Measurements from ENCODE around the gene YBX2. TPM values are rescaled to one million over a fixed set of nuclear protein-coding genes. Genes with fewer than 3 reads are reported as not detected.
"Not testable (repeated sequence)": the region's sequence is repeated elsewhere in the genome, so short reads cannot be mapped to it uniquely, and the experiment has no call there.

Gene YBX2
- total RNA-seq, 1 donor from 2014 or later, result 0.43 TPM

DNA sequence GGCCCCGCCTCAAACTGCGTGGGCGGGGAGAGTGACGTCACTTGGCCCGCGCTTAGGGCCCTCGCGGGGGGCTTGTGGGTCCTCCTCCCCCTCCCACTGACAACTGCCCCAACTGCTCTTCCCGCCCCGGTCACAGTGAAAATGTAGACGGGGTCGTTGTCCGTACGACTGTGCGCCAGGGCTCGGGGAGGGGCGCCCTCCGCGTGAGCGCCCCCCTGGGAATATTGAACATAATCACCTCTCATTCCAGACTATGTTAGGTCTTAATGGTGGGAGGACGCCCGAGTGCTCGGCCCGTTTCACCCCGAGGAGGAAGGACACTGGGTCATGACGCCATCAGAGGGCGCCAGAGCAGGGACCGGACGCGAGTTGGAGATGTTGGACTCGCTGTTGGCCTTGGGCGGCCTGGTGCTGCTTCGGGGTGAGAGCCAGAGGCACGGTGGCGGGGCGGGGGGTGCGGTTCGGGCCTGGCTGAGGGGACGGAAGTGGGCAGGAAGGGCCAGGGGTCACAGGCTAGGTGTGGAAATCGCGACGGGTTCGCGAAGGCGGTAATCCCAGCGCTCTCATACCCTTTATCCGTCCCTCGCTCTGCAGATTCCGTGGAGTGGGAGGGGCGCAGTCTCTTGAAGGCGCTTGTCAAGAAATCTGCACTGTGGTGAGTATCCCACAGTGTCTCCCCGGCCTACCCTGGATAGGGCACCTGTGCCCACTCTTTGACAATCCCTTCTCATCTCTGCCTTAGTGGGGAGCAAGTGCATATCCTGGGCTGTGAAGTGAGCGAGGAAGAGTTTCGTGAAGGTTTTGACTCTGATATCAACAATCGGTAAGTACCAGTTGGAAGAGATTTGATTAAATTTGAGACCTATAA is 42.0 kb downstream of the YBX2 start, which contains the start of gene ELP5:
Gene ELP5, plus strand, starts transcription at position 40 of the 868 bp plus-strand sequence. Its CDS starts 336 bp downstream, at position 376.
- Mint-ChIP-seq H3K4me1 (ENCODE audit: low read depth) (peaks cover 33% of the 10 kb centered on the region), H3K9me3 (no peaks in the 10 kb centered on the region), H3K4me3 (ENCODE audit: low read depth) (peak within 1 kb of the TSS; percentile 92), H3K36me3 (ENCODE audit: low read depth) (peaks cover 54% of the 10 kb centered on the region), H3K27ac (peak within 1 kb of the TSS; percentile 98), H3K27me3 (ENCODE audit: low read depth) (no peaks in the 10 kb centered on the region)
- intact Hi-C loops (cut with micrococcal nuclease), result loop anchor here (1.0 to 2.0 kb wide), 5 partner anchors 10 to 231 kb away; partner anchors contain the start of genes EIF5A, GABARAP and SLC2A4
- peak; percentile 88 for DNase-seq (ENCODE audit: low spot score)

DNA sequence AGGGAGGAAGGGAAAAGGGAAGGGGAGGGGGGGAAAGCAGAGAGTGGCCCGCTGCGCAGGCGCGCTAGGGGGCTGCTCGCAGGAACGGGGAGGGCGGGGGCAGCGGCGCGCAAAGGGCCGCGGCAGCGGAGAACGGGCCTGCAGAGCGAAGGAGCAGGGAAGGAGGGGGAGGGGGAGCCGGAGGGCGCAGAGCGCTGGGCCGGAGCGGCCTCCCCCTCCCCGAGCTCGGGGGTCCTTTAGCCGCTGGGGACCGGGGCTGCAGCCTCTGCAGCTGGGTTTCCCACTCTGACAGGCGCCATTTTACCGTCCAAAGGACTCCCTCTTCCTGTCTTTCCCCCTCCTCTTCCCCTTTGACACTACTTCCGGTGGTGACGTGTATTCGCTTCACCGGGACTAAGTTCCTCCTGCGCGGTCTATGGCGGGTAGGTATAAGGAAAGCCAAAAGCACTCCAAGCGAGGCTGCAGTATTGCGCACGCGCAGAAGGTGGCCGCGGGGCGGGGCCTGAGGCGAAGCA is 42.7 kb downstream of the YBX2 start, which contains the start of gene CTDNEP1:
Gene CTDNEP1, minus strand, starts transcription at position 74 of the 515 bp plus-strand sequence. CDS start 438 bp downstream, outside the sequence.
- Mint-ChIP-seq H3K36me3 (ENCODE audit: low read depth) (peaks cover 52% of the 10 kb centered on the region), H3K27ac (peak within 1 kb of the TSS; percentile 98), H3K4me1 (ENCODE audit: low read depth) (peaks cover 33% of the 10 kb centered on the region), H3K4me3 (ENCODE audit: low read depth) (peak within 1 kb of the TSS; percentile 92), H3K9me3 (no peaks in the 10 kb centered on the region), H3K27me3 (ENCODE audit: low read depth) (no peaks in the 10 kb centered on the region)
- peak; percentile 98 for DNase-seq (ENCODE audit: low spot score)
- intact Hi-C loops (cut with micrococcal nuclease), result loop anchor here (1.0 to 2.0 kb wide), 5 partner anchors 9 to 232 kb away; partner anchors contain the start of genes EIF5A, GABARAP and SLC2A4

DNA sequence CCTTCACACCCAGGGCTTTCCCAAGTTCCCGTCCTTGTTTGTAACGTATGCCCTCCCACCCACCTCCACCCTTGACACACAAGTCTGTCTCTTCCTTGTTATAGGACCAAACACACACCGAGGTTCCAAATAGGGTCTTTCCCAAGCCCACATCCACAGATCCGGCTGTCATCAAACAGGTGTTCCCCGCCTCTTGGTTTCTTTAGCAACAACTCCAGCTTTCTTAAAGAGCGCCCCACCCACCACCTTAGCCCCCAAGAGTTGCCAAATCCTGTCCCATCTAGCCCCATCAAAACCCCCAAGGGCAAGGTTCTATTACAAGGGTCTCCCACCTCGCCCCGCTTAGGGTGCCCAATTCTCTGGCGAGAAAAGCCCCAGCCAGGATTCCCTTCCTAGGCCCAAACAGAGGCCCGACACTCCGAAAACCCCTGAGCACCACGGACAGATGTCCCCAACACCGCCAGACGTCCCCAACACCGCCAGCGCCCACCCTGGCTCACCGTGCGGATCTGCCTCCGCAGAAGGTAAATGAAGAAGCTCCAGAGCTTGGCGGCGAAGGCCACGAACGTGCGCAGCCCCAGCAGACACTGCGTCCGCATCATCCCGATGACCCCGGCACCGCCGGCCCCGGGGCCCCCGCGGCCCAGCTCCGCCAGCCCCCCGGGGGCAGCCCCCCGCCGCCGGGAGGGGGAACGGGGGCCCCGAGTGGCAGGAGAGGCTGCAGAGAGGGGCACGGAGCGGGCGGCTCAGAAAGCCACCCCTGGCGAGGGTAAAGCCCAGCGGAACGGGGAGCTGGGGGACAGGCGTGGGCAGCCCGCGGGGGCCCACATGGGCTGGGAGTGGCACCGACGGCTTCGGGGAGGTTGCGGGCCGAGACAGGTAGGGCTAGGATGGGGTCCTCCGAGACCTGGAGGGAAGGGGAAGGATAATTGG is 43.5 kb downstream of the YBX2 start:
- Mint-ChIP-seq H3K9me3 (no peaks in the 10 kb centered on the region), H3K36me3 (ENCODE audit: low read depth) (peaks cover 54% of the 10 kb centered on the region), H3K4me3 (ENCODE audit: low read depth) (peak overlapping the region; percentile 92), H3K27me3 (ENCODE audit: low read depth) (no peaks in the 10 kb centered on the region), H3K4me1 (ENCODE audit: low read depth) (peaks cover 36% of the 10 kb centered on the region), H3K27ac (peak overlapping the region; percentile 87)
- no peak for DNase-seq (ENCODE audit: low spot score)
- intact Hi-C loops (cut with micrococcal nuclease), result no loop called here

DNA sequence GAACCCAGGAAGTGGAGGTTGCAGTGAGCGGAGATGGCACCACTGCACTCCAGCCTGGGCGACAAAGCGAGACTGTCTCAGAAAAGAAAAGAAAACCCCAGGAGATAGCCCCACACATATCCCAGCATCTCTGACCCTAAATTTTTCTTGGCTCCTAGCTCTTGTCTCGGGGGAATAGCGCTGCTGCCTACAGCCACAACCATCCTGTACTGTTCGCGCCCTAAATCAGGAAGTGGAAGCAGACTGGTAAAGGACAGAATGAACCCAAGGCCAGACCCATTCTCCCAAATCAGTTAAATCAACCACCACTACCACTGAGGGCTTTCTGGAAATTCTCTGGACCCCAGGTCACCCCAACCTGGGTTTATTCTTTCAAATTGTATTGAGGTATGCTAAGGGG is 44.6 kb downstream of the YBX2 start:
- Mint-ChIP-seq H3K36me3 (ENCODE audit: low read depth) (peaks cover 56% of the 10 kb centered on the region), H3K27ac (no peak overlapping the region), H3K9me3 (no peaks in the 10 kb centered on the region), H3K4me3 (ENCODE audit: low read depth) (peak overlapping the region; percentile 92), H3K27me3 (ENCODE audit: low read depth) (no peaks in the 10 kb centered on the region), H3K4me1 (ENCODE audit: low read depth) (peaks cover 35% of the 10 kb centered on the region)
- intact Hi-C loops (cut with micrococcal nuclease), result no loop called here
- DNase-seq (ENCODE audit: low spot score), result no peak

DNA sequence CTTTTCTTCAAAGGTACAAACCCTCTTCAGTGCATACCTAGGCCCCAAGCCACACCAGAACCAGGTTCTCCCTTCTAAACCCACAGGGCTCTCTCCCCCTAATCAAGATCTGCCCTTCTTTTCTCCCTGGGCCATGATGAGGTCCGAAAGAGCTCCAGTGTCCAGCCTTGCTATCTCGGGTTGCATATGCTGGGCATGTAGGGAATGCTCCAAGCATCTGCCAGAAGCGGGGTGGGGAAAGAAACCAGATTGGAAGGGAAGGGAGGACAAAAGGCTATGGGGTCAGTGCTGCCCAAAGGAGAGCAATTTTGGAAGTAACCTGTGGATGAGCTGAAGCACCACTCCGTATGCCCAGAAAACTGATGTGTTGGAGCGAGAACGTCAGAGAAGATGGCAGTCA is 45.2 kb downstream of the YBX2 start:
- H3K4me3 Mint-ChIP-seq (ENCODE audit: low read depth), result peak overlapping the region; percentile 92

DNA sequence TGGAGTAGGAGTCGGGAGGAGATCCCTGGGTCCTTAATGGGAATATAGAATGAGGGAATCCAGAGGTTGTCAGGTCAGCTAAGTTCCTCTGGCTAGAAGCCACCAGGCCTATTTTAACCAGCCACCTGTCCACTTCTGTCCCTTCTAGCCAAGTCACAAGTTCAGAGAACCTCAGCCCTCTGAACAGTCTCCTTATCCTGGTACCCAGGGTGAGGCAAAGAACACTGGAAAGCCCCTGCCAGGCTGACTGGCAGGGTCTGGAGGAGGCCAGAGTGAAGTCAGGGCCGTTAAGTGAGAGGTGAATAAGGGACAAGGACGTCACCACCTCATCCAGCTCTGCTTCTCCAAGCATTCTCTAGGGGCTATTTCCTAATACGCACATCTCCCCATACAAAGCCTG is 45.6 kb downstream of the YBX2 start:
- H3K4me1 Mint-ChIP-seq (ENCODE audit: low read depth), result peaks cover 29% of the 10 kb centered on the region
- no peak for DNase-seq (ENCODE audit: low spot score)
- peaks cover 53% of the 10 kb centered on the region for H3K36me3 Mint-ChIP-seq (ENCODE audit: low read depth)
- H3K9me3 Mint-ChIP-seq, result no peaks in the 10 kb centered on the region
- H3K4me3 Mint-ChIP-seq (ENCODE audit: low read depth), result peak overlapping the region; percentile 92
- H3K27me3 Mint-ChIP-seq (ENCODE audit: low read depth), result no peaks in the 10 kb centered on the region
- H3K27ac Mint-ChIP-seq, result no peak overlapping the region
- intact Hi-C loops (cut with micrococcal nuclease), result no loop called here

More for the DNA sequence above, 45.2 kb downstream of the YBX2 start:
- DNase-seq (ENCODE audit: low spot score), result no peak
- H3K27ac Mint-ChIP-seq, result peak overlapping the region; percentile 10
- H3K9me3 Mint-ChIP-seq, result no peaks in the 10 kb centered on the region
- H3K4me1 Mint-ChIP-seq (ENCODE audit: low read depth), result peaks cover 31% of the 10 kb centered on the region
- intact Hi-C loops (cut with micrococcal nuclease), result no loop called here
- peaks cover 56% of the 10 kb centered on the region for H3K36me3 Mint-ChIP-seq (ENCODE audit: low read depth)
- H3K27me3 Mint-ChIP-seq (ENCODE audit: low read depth), result no peaks in the 10 kb centered on the region

DNA sequence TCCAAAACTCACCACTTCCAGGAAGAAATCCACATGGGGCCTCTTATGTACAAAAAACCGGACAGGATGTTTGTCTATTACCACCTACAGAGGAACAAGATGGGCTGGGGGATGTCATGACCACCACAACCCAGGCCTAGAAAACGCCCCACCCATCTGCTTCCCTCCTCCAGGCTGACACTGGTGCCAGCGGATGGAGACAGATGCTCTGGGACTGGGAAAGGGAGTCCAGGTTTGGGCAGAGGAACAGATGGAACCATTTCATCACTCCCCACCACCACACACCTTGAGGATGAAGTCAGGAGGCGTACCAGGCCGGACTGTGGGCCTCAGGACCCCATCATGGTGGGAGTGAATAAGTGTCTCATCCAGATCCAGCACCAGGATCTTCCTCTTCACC is 47.7 kb downstream of the YBX2 start:
- H3K36me3 Mint-ChIP-seq (ENCODE audit: low read depth), result peaks cover 53% of the 10 kb centered on the region
- H3K27ac Mint-ChIP-seq, result no peak overlapping the region
- DNase-seq (ENCODE audit: low spot score), result no peak
- intact Hi-C loops (cut with micrococcal nuclease), result no loop called here
- no peaks in the 10 kb centered on the region for H3K27me3 Mint-ChIP-seq (ENCODE audit: low read depth)
- H3K9me3 Mint-ChIP-seq, result no peaks in the 10 kb centered on the region
- H3K4me3 Mint-ChIP-seq (ENCODE audit: low read depth), result no peak overlapping the region
- H3K4me1 Mint-ChIP-seq (ENCODE audit: low read depth), result peaks cover 30% of the 10 kb centered on the region

DNA sequence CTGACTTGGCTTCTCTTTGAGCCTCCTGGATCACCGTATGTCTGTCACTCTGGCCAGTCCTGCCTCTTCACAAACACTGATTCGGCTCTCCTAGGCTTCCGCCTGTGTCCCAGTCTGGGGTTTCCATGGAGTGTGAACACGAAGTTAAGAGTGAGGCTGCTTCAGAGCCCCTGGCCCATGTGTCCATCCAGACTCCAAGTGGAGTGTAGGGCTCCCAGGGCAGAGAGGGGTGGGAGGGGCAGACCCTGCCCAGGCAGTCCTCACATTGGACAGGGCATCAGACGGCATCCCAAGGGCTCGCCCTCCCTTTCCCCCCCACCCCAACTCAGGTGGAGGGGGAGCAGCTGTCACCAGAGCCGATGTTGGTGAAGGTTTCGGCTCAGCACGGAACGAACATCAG is 50.6 kb downstream of the YBX2 start:
- H3K36me3 Mint-ChIP-seq (ENCODE audit: low read depth), result peaks cover 59% of the 10 kb centered on the region
- not testable (repeated sequence) for H3K4me3 Mint-ChIP-seq (ENCODE audit: low read depth)

DNA sequence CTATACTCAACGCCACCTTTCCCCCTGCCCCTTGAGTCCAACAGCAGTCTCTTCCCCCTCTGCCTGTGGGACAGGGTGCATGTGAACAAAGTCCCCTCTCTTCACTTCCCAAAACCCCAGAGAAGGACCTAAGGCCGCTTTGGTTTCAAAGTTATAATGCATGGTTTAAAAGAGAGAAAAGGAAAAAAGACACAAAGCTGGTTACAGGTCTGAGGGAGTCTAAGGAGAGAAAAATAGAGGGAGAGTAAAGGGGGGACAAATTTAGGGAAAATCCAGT is 51.0 kb downstream of the YBX2 start:
- H3K27me3 Mint-ChIP-seq (ENCODE audit: low read depth), result no peaks in the 10 kb centered on the region
- no peaks in the 10 kb centered on the region for H3K9me3 Mint-ChIP-seq
- intact Hi-C loops (cut with micrococcal nuclease), result loop anchor here (2.0 kb wide), 2 partner anchors 37 to 63 kb away; partner anchors contain the start of genes EIF5A and SLC2A4
- H3K4me3 Mint-ChIP-seq (ENCODE audit: low read depth), result peak overlapping the region; percentile 76
- DNase-seq (ENCODE audit: low spot score), result no peak
- H3K4me1 Mint-ChIP-seq (ENCODE audit: low read depth), result peaks cover 29% of the 10 kb centered on the region
- H3K36me3 Mint-ChIP-seq (ENCODE audit: low read depth), result peaks cover 59% of the 10 kb centered on the region
- peak overlapping the region; percentile 28 for H3K27ac Mint-ChIP-seq

More for the DNA sequence above, 50.6 kb downstream of the YBX2 start:
- not testable (repeated sequence) for DNase-seq (ENCODE audit: low spot score); H3K9me3 Mint-ChIP-seq; H3K27ac Mint-ChIP-seq; H3K27me3 Mint-ChIP-seq (ENCODE audit: low read depth)
- peaks cover 32% of the 10 kb centered on the region for H3K4me1 Mint-ChIP-seq (ENCODE audit: low read depth)
- intact Hi-C loops (cut with micrococcal nuclease), result loop anchor here (2.0 kb wide), 2 partner anchors 37 to 63 kb away; partner anchors contain the start of genes EIF5A and SLC2A4

DNA sequence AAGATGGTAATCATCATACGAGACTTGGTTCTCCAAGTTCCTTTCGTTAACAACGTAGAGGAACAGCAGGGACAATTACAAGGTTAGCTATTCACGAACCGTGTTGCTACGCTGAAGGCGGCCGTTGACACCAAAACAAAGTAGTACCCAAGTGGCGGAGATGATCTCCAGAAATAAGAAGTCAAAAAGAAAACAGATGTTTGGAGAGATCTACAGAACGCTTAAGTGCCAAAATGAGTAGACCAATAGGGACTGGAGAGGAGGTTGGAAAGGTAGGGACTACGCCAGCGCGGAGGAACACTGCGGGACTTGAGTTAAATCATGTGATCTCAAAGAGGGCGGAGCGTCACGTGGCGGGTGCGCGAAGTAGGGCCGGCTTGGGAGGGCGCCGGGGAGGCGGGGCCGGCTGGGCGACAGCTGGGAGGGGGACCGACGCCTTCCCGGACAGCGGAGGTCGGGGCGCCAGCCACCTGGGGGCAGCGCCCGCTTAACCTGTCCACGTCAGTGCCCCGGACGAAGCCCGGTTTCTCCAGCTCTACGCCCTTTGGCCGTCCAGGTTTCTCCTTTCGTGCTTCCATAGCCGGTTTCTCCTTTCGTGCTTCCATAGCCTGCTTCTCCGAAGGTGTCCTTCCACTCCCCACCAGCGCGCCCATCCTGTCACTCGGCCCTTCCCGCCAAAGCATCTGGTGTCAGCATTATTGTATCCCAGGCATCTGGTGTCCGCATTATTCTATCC is 51.6 kb downstream of the YBX2 start:
- H3K9me3 Mint-ChIP-seq, result no peaks in the 10 kb centered on the region
- intact Hi-C loops (cut with micrococcal nuclease), result loop anchor here (1.0 to 2.0 kb wide), 3 partner anchors 9 to 64 kb away; partner anchors contain the start of genes EIF5A, ELP5 and SLC2A4
- H3K4me3 Mint-ChIP-seq (ENCODE audit: low read depth), result peak overlapping the region; percentile 98
- H3K4me1 Mint-ChIP-seq (ENCODE audit: low read depth), result peaks cover 29% of the 10 kb centered on the region
- peak; percentile 92 for DNase-seq (ENCODE audit: low spot score)
- peak overlapping the region; percentile 95 for H3K27ac Mint-ChIP-seq
- peaks cover 58% of the 10 kb centered on the region for H3K36me3 Mint-ChIP-seq (ENCODE audit: low read depth)
- no peaks in the 10 kb centered on the region for H3K27me3 Mint-ChIP-seq (ENCODE audit: low read depth)

DNA sequence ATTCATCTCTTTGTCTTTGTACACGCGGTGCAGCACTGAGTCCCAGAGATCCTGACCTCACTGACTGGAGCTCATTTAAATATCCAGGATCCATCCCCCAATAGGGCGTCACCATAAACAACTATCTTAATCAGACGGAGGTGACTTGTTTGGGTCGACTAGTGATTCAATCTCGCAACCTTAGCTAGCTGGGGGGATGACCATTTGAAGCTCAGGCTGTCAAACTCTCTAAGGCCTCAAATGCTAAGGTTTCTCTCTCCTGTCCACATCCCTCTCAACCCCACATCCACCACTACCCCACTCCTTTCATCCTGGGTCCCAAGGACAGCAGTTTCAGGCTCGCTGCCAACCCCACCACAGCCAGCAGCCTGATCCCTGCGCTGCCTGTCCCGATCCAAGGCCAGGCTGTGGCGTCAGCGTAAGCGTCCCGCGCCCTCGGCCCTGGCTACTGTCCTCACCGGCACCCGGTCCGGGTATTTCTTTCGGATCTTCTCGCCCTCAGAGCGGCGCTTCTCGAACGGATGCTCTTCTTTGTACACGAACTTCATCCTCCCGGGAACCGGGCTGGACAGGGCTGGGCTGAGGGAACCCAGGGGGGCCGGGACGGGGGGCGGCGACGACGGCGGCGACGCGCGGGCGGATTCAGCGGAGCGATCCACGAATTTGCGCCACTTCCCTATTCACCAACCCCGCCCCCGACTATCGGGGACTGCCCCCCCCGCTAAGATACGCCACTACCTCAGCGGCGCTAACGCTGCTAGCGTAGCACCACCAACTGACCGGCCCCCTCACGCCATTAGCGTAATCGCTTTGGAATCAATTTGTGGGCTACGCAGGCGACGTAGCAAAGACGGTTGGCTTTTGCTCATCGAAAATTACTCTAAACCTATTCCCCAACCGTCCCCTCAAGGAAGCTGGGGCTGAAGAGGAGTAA is 52.4 kb downstream of the YBX2 start, which contains the start of gene GABARAP:
Gene GABARAP, minus strand, starts transcription at position 667 of the 934 bp plus-strand sequence. Its CDS starts 119 bp downstream, at position 548.
- peaks cover 62% of the 10 kb centered on the region for H3K36me3 Mint-ChIP-seq (ENCODE audit: low read depth)
- H3K4me3 Mint-ChIP-seq (ENCODE audit: low read depth), result peak within 1 kb of the TSS; percentile 98
- peak; percentile 88 for DNase-seq (ENCODE audit: low spot score)
- peaks cover 32% of the 10 kb centered on the region for H3K4me1 Mint-ChIP-seq (ENCODE audit: low read depth)
- H3K27ac Mint-ChIP-seq, result peak within 1 kb of the TSS; percentile 95
- intact Hi-C loops (cut with micrococcal nuclease), result loop anchor here (1.0 to 2.0 kb wide), 3 partner anchors 10 to 65 kb away; partner anchors contain the start of genes EIF5A, ELP5 and SLC2A4
- H3K27me3 Mint-ChIP-seq (ENCODE audit: low read depth), result no peaks in the 10 kb centered on the region
- no peaks in the 10 kb centered on the region for H3K9me3 Mint-ChIP-seq

Measured in activated T-helper 2 cell treated with anti-CD3 and anti-CD28 coated beads, Interferon-gamma antibody, Interleukin-2, Interleukin-4, amounts not matched to agents 10 μg/mL and 5 μg/mL and 100 μg/mL, durations not matched to agents 14 hours and 24 hours and 36 hours (primary cell).